Peyer's patch (tissue), 4 donors: ENCODE data around the gene PCDHGC5.

Source experiments
- CTCF ChIP-seq, 6 experiments: fragments of 450-650 bp in 4 of 6; fragments of 200-600 bp in 2 of 6; sonication (generic) in 1 of 6; IDR thresholded peaks; one replicate each; pipeline ENCODE4 v1.5.1; 2017 to 2019; ENCODE audit warnings: antibody characterized with exemption in 6 of 6, mild to moderate bottlenecking in 3 of 6, moderate library complexity in 1 of 6
- POLR2A ChIP-seq, 2 donors: fragments of 450-650 bp; IDR thresholded peaks; one replicate each; pipeline ENCODE4 v1.5.1; 2017; ENCODE audit warnings: antibody characterized with exemption in 2 of 2, mild to moderate bottlenecking in 2 of 2, moderate library complexity in 2 of 2

- TF ChIP-seq CTCF (IDR thresholded peaks at IDR 0.05) = no peak
- TF ChIP-seq POLR2A (IDR thresholded peaks at IDR 0.05) = no peak
Measured at GRCh38 chr5:141487131-141487530, 1.8 kb upstream of the PCDHGC5 start.
